Gastroesophageal sphincter (tissue), 3 donors: ENCODE measurements around the gene LCNL1.

Experiments
- POLR2AphosphoS5 ChIP-seq: sonication (generic); formaldehyde crosslinking; IDR thresholded peaks from one replicate; pipeline ENCODE4 v1.6.1; 2017; ENCODE audit warnings: antibody characterized with exemption
- TF ChIP-seq, protein P1 (sequence below), 4 experiments: fragments of 200-600 bp in 2 of 4; fragments of 450-650 bp in 2 of 4; sonication (generic) in 1 of 4; IDR thresholded peaks; one replicate each; pipeline ENCODE4 v1.5.1; 2017 to 2019; ENCODE audit warnings: antibody characterized with exemption in 4 of 4, mild to moderate bottlenecking in 2 of 4, moderate library complexity in 2 of 4

DNA sequence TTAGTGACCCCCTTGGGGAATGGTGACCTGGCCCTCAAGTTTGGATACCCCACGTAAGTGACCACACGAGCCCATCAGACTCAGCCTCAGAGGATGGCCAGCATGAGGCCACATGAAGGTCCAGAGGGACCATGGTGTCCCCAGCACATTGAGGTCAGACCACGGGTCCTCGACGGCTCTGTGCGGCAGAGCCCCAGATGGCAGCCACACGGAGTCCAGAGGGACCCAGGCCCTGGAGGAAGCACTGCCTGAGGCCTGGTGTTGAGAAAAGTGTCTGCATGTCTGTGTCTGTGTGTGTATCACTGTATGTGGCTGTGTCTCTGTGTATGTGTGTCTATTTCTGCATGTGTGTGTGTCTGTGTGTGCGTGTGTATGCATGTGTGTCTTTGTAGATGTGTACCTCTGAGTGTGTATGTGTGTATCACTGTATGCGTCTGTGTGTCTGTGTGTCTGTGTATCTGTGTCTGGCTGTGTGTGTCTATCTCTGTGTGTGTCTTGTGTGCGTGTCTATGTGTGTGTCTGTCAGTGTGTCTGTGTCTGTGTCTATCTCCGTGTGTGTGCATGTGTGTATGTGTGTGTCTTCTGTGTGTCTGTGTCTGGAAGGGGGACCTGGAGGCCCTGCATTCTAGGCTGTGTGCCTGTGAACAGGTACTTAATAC, 992 bp downstream of the LCNL1 start:
- TF ChIP-seq, protein P1, sequence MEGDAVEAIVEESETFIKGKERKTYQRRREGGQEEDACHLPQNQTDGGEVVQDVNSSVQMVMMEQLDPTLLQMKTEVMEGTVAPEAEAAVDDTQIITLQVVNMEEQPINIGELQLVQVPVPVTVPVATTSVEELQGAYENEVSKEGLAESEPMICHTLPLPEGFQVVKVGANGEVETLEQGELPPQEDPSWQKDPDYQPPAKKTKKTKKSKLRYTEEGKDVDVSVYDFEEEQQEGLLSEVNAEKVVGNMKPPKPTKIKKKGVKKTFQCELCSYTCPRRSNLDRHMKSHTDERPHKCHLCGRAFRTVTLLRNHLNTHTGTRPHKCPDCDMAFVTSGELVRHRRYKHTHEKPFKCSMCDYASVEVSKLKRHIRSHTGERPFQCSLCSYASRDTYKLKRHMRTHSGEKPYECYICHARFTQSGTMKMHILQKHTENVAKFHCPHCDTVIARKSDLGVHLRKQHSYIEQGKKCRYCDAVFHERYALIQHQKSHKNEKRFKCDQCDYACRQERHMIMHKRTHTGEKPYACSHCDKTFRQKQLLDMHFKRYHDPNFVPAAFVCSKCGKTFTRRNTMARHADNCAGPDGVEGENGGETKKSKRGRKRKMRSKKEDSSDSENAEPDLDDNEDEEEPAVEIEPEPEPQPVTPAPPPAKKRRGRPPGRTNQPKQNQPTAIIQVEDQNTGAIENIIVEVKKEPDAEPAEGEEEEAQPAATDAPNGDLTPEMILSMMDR (IDR thresholded peaks at IDR 0.05), result no peak
- TF ChIP-seq POLR2AphosphoS5, result no peak
